Measurements from ENCODE around the gene LEUTX. TPM values are rescaled to one million over a fixed set of nuclear protein-coding genes. Genes with fewer than 3 reads are reported as not detected.

Gene LEUTX, protein sequence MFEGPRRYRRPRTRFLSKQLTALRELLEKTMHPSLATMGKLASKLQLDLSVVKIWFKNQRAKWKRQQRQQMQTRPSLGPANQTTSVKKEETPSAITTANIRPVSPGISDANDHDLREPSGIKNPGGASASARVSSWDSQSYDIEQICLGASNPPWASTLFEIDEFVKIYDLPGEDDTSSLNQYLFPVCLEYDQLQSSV
- total RNA-seq, result not detected in 2 replicates

DNA sequence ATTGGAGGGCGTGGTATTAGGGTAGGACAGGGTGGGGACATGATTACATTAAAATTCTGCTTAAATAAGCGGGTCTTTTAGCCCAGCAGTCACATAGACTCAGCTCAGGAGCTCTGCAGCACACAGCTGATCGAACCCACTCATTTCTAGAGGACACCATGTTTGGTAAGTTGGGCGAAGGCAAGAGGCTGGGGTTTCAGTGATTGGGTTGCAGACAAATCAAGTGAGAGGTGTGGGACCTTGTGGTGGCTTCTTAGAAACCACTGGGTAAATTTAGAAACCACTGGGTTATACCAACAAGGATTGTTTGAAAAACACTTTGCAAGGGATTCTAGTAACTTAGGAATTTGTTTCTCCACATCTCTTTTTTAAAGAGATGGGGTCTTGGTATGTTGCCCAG lies at the start of gene LEUTX:
TSS of gene LEUTX (plus strand) at position 92 of the 400 bp plus-strand sequence. CDS start at position 159, 67 bp downstream.
- ATAC-seq (ENCODE audit: low read depth), result no peak
- no peak for DNase-seq
- POLR2A ChIA-PET, result no interaction called here
- no peaks in the 10 kb centered on the region for H3K36me3 Mint-ChIP-seq (ENCODE audit: low read depth)
- H3K9me3 Mint-ChIP-seq, result no peaks in the 10 kb centered on the region
- CTCF ChIA-PET, result no interaction called here
- H3K27me3 Mint-ChIP-seq, result peaks cover 19% of the 10 kb centered on the region
- TF ChIP-seq, protein P1, sequence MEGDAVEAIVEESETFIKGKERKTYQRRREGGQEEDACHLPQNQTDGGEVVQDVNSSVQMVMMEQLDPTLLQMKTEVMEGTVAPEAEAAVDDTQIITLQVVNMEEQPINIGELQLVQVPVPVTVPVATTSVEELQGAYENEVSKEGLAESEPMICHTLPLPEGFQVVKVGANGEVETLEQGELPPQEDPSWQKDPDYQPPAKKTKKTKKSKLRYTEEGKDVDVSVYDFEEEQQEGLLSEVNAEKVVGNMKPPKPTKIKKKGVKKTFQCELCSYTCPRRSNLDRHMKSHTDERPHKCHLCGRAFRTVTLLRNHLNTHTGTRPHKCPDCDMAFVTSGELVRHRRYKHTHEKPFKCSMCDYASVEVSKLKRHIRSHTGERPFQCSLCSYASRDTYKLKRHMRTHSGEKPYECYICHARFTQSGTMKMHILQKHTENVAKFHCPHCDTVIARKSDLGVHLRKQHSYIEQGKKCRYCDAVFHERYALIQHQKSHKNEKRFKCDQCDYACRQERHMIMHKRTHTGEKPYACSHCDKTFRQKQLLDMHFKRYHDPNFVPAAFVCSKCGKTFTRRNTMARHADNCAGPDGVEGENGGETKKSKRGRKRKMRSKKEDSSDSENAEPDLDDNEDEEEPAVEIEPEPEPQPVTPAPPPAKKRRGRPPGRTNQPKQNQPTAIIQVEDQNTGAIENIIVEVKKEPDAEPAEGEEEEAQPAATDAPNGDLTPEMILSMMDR (IDR thresholded peaks at IDR 0.05), result no peak
- H3K27ac Mint-ChIP-seq, result no peak within 1 kb of the TSS
- no peak within 1 kb of the TSS for H3K4me3 Mint-ChIP-seq
- H3K4me1 Mint-ChIP-seq, result no peaks in the 10 kb centered on the region
- intact Hi-C loops (cut with micrococcal nuclease), result no loop called here

GRCh38 chr19:39729594-39729993 lies 49.1 kb upstream of the LEUTX start:
- no peaks in the 10 kb centered on the region for H3K9me3 Mint-ChIP-seq
- no peak for ATAC-seq (ENCODE audit: low read depth)
- H3K27ac Mint-ChIP-seq, result no peak overlapping the region
- no peaks in the 10 kb centered on the region for H3K4me1 Mint-ChIP-seq
- no peak overlapping the region for H3K4me3 Mint-ChIP-seq
- H3K27me3 Mint-ChIP-seq, result peaks cover 30% of the 10 kb centered on the region
- POLR2A ChIA-PET, result no interaction called here
- intact Hi-C loops (cut with micrococcal nuclease), result no loop called here
- TF ChIP-seq, protein P1 (IDR thresholded peaks at IDR 0.05), result no peak
- no peak for DNase-seq
- no peaks in the 10 kb centered on the region for H3K36me3 Mint-ChIP-seq (ENCODE audit: low read depth)
- CTCF ChIA-PET, result no interaction called here

DNA sequence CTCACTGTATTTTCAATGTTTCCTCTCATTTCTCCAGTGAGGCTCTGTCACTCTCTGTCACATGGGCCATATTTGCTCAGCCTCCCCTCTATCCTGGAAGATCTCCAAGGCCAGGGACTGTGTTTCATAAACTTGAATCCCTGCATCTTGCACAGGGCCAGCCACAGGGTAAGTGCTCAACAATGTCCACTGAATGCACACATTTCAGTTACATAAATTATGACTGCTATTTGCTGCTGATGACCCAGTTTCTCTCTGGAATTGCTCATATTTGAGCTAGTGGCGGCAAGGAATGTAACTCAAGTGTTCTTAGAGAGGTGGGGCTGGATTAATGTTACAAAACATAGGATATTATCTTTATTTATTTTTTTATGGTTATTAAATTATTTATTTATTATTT lies 47.0 kb upstream of the LEUTX start:
- TF ChIP-seq, protein P1 (IDR thresholded peaks at IDR 0.05), result no peak
- H3K27me3 Mint-ChIP-seq, result peaks cover 17% of the 10 kb centered on the region
- no peak overlapping the region for H3K4me3 Mint-ChIP-seq
- ChIA-PET POLR2A (no interaction called here), CTCF (no interaction called here)
- H3K9me3 Mint-ChIP-seq, result no peaks in the 10 kb centered on the region
- no peak overlapping the region for H3K27ac Mint-ChIP-seq
- DNase-seq (no peak), ATAC-seq (ENCODE audit: low read depth) (no peak)
- H3K36me3 Mint-ChIP-seq (ENCODE audit: low read depth), result no peaks in the 10 kb centered on the region
- intact Hi-C loops (cut with micrococcal nuclease), result no loop called here
- no peaks in the 10 kb centered on the region for H3K4me1 Mint-ChIP-seq

GRCh38 chr19:39733841-39734240 lies 44.8 kb upstream of the LEUTX start:
- Mint-ChIP-seq H3K36me3 (ENCODE audit: low read depth) (no peaks in the 10 kb centered on the region), H3K4me3 (no peak overlapping the region), H3K27me3 (peaks cover 22% of the 10 kb centered on the region), H3K4me1 (no peaks in the 10 kb centered on the region), H3K27ac (no peak overlapping the region), H3K9me3 (no peaks in the 10 kb centered on the region)
- POLR2A ChIA-PET, result no interaction called here
- DNase-seq (no peak), ATAC-seq (ENCODE audit: low read depth) (no peak)
- TF ChIP-seq, protein P1 (IDR thresholded peaks at IDR 0.05), result no peak
- intact Hi-C loops (cut with micrococcal nuclease), result no loop called here
- CTCF ChIA-PET, result no interaction called here

- DNase-seq, result no peak
- ChIA-PET POLR2A (no interaction called here), CTCF (no interaction called here)
- peaks cover 24% of the 10 kb centered on the region for H3K27me3 Mint-ChIP-seq
- no peak for ATAC-seq (ENCODE audit: low read depth)
- H3K36me3 Mint-ChIP-seq (ENCODE audit: low read depth), result no peaks in the 10 kb centered on the region
- H3K4me3 Mint-ChIP-seq, result no peak overlapping the region
- H3K27ac Mint-ChIP-seq, result no peak overlapping the region
- TF ChIP-seq, protein P1 (IDR thresholded peaks at IDR 0.05), result no peak
- no peaks in the 10 kb centered on the region for H3K9me3 Mint-ChIP-seq
- intact Hi-C loops (cut with micrococcal nuclease), result no loop called here
- H3K4me1 Mint-ChIP-seq, result no peaks in the 10 kb centered on the region
Measured at GRCh38 chr19:39735688-39736087, 43.0 kb upstream of the LEUTX start.

Data from activated B cell treated with CpG ODN at 0.5 μM for 24 hours (primary cell).